HEK293T (cell line): ENCODE data around the gene GNG12.
"Not testable (repeated sequence)": the region's sequence is repeated elsewhere in the genome, so short reads cannot be mapped to it uniquely, and the experiment has no call there.

ENCODE experiments used
- CTCF ChIA-PET: fragments of 350-600 bp; formaldehyde crosslinking; extraction: SDS; loops from one replicate; lab custom pipeline; 2021; ENCODE audit warnings: antibody characterized with exemption, inconsistent platforms; lab: Yijun Ruan, JAX
- POLR2A ChIA-PET: fragments of 350-600 bp; formaldehyde crosslinking; extraction: SDS; loops from one replicate; lab custom pipeline; 2020; ENCODE audit warnings: antibody characterized with exemption, inconsistent platforms; lab: Yijun Ruan, JAX
- DNase-seq: peaks from one replicate; pipeline ENCODE4 v3.0.0; 2012; ENCODE audit warnings: mixed read lengths; ENCODE audit errors: extremely low spot score
- ARNT ChIP-seq: fragments of 450-650 bp; IDR thresholded peaks from 2 replicates; pipeline ENCODE4 v1.6.1; 2017; ENCODE audit warnings: mild to moderate bottlenecking
- BHLHE40 ChIP-seq: fragments of 450-650 bp; IDR thresholded peaks from 2 replicates; pipeline ENCODE4 v1.6.1; 2016; ENCODE audit warnings: mild to moderate bottlenecking, moderate library complexity, borderline replicate concordance
- CTBP1 ChIP-seq: fragments of 450-650 bp; IDR thresholded peaks from 2 replicates; pipeline ENCODE4 v1.6.1; 2016; ENCODE audit warnings: borderline replicate concordance
- ELF4 ChIP-seq: fragments of 450-650 bp; IDR thresholded peaks from 2 replicates; pipeline ENCODE4 v1.6.1; 2017; ENCODE audit warnings: antibody characterized with exemption
- FOXA1 ChIP-seq: fragments of 450-650 bp; IDR thresholded peaks from 2 replicates; pipeline ENCODE4 v1.6.1; 2016; ENCODE audit warnings: mild to moderate bottlenecking
- FOXK2 ChIP-seq: fragments of 450-650 bp; IDR thresholded peaks from 2 replicates; pipeline ENCODE4 v1.6.1; 2016; ENCODE audit warnings: mild to moderate bottlenecking
- FOXM1 ChIP-seq: fragments of 450-650 bp; IDR thresholded peaks from 2 replicates; pipeline ENCODE4 v1.6.1; 2017; ENCODE audit warnings: mild to moderate bottlenecking, borderline replicate concordance
- HDGF ChIP-seq: fragments of 450-650 bp; IDR thresholded peaks from 2 replicates; pipeline ENCODE4 v1.6.1; 2017; ENCODE audit warnings: antibody characterized with exemption, borderline replicate concordance
- L3MBTL2 ChIP-seq: fragments of 450-650 bp; conservative IDR thresholded peaks from 2 replicates; pipeline ENCODE4 v1.6.1; 2016; ENCODE audit warnings: mild to moderate bottlenecking
- LEF1 ChIP-seq: fragments of 450-650 bp; IDR thresholded peaks from 2 replicates; pipeline ENCODE4 v1.6.1; 2017; ENCODE audit warnings: mild to moderate bottlenecking, borderline replicate concordance
- NFRKB ChIP-seq: fragments of 450-650 bp; IDR thresholded peaks from 2 replicates; pipeline ENCODE4 v1.6.1; 2016; ENCODE audit warnings: mild to moderate bottlenecking, moderate library complexity
- SP1 ChIP-seq: fragments of 450-650 bp; IDR thresholded peaks from 2 replicates; pipeline ENCODE4 v1.6.1; 2017
- SUZ12 ChIP-seq: fragments of 450-650 bp; IDR thresholded peaks from 2 replicates; pipeline ENCODE4 v1.6.1; 2016; ENCODE audit warnings: mild to moderate bottlenecking
- TARDBP ChIP-seq: fragments of 450-650 bp; IDR thresholded peaks from 2 replicates; pipeline ENCODE4 v1.6.1; 2016
- ZNF384 ChIP-seq: fragments of 450-650 bp; IDR thresholded peaks from 2 replicates; pipeline ENCODE4 v1.6.1; 2016
- TF ChIP-seq, protein P1 (sequence below): fragments of 450-650 bp; IDR thresholded peaks from 2 replicates; pipeline ENCODE4 v1.6.1; 2016

Gene GNG12

DNA sequence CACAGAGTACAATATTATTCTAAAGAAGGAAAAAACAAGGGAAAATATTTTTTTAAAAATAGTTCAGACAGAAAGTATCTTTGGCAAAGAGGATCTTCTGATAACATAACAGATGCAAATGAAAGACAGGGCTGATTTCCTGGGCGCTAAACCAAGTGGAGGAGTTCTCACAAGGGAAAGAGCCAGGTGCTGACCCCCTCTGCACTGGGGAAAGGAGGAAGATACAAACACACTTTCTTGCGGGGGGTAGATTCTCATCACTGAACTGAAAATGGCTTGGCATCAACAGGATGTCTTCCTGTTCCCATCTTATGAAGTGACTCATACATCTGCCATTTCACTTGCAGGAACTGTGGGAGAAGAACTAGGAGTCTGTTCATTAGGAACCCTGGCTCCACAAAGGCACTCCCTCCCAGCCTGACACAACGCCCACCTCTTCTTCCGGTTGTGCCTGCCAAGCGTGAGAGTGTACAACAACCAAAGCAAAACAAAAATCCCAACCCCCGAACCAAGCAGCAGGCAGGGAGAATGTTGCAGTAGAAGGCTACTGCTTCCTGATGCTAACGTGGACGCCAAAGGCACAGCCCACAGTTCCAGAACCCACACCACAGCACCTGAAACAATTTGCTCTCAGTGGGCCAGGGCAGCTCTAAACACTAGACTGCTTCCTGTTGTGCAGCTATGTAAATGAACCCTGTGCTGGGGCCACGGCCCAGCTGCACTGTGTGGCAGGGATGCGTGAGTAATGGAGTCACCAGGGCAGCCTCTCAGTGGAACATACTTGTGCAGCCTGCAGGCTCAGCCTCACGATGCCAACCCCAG, 97.2 kb downstream of the GNG12 start:
- ChIA-PET CTCF (interaction anchor here (0.6 kb wide), 1 partner anchor 300 kb away, joined by 3 read pairs; no protein-coding TSS in a partner anchor), POLR2A (no interaction called here)
- no peak for DNase-seq
- TF ChIP-seq ZNF384 (no peak), ARNT (no peak), FOXM1 (no peak)

DNA sequence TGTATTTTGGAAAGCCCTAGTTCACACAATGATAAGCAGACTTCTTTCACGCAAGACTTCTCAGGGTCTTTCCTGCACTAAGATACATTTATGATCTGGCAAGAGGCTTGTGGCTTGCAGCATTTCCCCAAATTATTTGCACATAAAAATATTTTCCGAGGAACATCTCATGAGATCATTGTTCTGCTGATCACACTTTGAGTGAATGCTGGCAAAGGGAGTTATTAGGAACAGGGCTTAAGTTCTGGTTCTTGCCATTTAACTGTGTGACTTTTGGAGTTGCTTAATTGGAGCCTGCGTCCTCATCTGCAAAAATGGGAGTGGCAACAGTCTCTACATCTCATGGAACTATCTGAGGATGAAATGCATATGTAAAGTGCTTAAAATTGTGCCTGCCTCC, 98.1 kb downstream of the GNG12 start:
- POLR2A ChIA-PET: no interaction called here
- DNase-seq: no peak
- CTCF ChIA-PET: no interaction called here
- TF ChIP-seq FOXK2: no peak
- no peak for TF ChIP-seq ARNT
- TF ChIP-seq NFRKB: no peak
- no peak for TF ChIP-seq ELF4
- TF ChIP-seq L3MBTL2: no peak
- TF ChIP-seq ZNF384: no peak
- no peak for TF ChIP-seq CTBP1
- no peak for TF ChIP-seq BHLHE40
- no peak for TF ChIP-seq SUZ12
- TF ChIP-seq, protein P1, sequence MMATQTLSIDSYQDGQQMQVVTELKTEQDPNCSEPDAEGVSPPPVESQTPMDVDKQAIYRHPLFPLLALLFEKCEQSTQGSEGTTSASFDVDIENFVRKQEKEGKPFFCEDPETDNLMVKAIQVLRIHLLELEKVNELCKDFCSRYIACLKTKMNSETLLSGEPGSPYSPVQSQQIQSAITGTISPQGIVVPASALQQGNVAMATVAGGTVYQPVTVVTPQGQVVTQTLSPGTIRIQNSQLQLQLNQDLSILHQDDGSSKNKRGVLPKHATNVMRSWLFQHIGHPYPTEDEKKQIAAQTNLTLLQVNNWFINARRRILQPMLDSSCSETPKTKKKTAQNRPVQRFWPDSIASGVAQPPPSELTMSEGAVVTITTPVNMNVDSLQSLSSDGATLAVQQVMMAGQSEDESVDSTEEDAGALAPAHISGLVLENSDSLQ: no peak
- TF ChIP-seq FOXM1: no peak
- no peak for TF ChIP-seq FOXA1
- TF ChIP-seq LEF1: no peak
- TF ChIP-seq TARDBP: no peak
- TF ChIP-seq HDGF: no peak
- TF ChIP-seq SP1: no peak

DNA sequence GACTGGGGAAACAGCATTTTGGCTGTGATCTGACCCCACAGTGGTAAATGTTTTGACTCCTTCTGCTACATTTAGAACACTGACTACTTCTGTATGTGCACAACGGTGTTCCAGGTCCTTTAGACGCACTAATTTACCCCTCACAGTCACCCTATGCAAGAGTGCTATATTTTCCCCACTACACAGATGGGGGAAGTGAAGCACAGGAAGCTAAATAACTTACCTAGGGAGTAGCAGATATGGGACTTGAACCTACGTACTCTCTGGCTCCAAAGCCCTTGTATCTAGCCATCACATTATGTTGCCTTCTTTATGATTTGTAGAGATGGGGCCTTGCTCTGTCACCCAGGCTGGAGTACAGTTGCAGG, 99.0 kb downstream of the GNG12 start:
- TF ChIP-seq, protein P1: no peak
- TF ChIP-seq FOXA1: no peak
- no peak for TF ChIP-seq BHLHE40
- CTCF ChIA-PET: no interaction called here
- no peak for DNase-seq
- POLR2A ChIA-PET: no interaction called here

DNA sequence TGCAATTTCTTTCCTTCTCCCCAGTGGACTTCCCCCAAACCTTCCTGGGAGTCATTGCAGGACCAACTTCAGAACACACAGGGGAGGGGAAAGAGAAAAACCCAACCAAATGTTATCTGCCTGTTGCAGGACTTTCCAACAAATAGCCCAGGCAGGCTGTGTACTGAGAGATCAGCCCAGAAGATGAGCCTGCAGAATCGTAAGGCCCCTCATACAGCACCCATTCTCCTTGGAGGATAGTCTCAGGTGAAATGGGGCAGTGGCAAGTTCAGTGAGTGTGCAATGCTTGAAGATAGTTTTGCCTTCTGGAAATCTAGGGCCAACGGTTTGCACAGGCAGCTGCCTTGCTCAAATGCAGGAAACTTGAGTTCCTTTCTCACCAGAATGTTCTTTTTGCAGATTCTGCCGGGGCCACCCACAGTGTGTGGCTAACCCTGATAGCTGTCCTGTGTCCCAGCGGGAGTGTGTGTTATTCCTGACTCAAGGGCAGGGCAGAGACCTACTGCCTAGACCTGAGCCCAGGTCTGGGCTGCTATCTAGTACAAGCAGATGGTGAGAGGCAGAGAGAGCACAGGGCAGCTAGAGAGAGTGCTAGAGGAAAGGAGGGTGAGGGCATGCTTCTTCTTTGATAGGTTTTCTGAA, 99.5 kb downstream of the GNG12 start:
- DNase-seq: no peak
- TF ChIP-seq ELF4 (no peak), FOXA1 (no peak), NFRKB (no peak), ARNT (no peak), SP1 (no peak), CTBP1 (no peak), FOXK2 (no peak), LEF1 (no peak), TARDBP (no peak), FOXM1 (no peak), HDGF (no peak), L3MBTL2 (no peak), SUZ12 (no peak), BHLHE40 (no peak)
- TF ChIP-seq, protein P1: no peak
- POLR2A ChIA-PET: no interaction called here
- CTCF ChIA-PET: no interaction called here

DNA sequence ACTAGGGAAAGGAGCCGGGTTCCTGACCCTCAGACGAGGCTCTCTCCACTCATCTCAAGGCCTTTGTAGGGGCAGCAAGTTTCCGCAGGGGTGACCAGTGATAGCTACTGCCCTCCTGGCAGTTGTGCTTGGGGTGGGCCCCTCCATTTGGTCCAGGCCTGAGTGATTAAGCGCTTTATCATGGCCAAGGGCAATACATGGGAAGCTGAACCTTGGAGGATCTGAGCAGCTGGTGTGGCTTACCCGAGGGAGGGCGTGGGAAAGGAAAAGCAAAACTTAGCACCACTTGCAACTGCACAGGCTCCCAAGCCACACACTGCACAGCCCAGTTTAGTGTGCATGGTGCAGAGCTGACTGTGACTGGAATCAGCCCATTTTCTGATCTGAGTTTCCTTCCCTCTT, 100.5 kb downstream of the GNG12 start:
- CTCF ChIA-PET: no interaction called here
- POLR2A ChIA-PET: interaction anchor here (2.0 kb wide), 1 partner anchor 47 kb away, joined by 6 read pairs; the partner anchor contains the start of gene GADD45A
- no peak for DNase-seq
- TF ChIP-seq ELF4 (no peak), HDGF (no peak)

DNA sequence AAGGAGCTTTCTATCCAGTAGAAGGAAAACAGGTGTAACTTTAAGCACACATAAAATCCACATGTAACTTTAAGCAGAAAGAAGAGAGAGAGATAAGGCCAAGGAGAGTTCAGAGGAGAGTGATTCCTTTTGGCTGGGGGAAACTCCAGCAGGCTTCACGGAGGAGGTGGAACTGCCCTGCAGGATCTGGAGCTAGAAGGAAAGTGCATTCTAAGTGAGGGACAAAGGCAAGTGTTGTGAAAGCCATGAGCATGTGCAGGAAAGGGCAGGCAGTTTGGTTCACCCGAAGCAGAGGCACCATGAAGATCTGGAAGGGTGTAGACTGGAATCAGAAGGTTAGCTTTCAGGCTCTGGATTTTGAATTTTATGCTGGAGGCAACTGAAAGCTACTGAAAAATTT, 101.9 kb downstream of the GNG12 start:
- DNase-seq: no peak
- CTCF ChIA-PET: interaction anchor here (0.5 to 1.6 kb wide), 2 partner anchors 29 to 99 kb away, joined by 3 to 4 read pairs; no protein-coding TSS in a partner anchor
- TF ChIP-seq SUZ12 (no peak), ZNF384 (no peak), FOXA1 (no peak), ELF4 (no peak)
- POLR2A ChIA-PET: interaction anchor here (1.0 to 2.0 kb wide), 3 partner anchors 11 to 46 kb away, joined by 3 to 6 read pairs (median 3); partner anchors contain the start of gene GADD45A

DNA sequence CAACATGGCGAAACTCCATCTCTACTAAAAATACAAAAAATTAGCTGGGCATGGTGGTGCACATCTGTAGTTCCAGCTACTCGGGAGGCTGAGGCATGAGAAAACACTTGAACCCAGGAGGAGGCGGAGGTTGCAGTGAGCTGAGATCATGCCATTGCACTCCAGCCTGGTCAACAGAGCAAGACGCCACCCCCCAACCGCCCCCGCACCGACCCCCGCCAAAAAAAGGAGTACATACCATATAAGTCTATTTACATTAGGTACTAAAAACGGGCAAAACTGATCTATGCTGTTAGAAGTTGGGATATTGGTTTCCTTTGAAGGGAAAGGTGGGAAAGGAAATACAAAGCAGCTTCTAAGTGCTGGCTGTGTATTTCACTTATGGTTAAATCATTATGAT, 103.0 kb downstream of the GNG12 start:
- POLR2A ChIA-PET, DNase-seq: not testable (repeated sequence)
- CTCF ChIA-PET: interaction anchor here (0.8 to 1.6 kb wide), 2 partner anchors 8 to 30 kb away, joined by 3 to 4 read pairs; no protein-coding TSS in a partner anchor
